ENCODE data around the gene KIF1C.

Gene KIF1C

DNA sequence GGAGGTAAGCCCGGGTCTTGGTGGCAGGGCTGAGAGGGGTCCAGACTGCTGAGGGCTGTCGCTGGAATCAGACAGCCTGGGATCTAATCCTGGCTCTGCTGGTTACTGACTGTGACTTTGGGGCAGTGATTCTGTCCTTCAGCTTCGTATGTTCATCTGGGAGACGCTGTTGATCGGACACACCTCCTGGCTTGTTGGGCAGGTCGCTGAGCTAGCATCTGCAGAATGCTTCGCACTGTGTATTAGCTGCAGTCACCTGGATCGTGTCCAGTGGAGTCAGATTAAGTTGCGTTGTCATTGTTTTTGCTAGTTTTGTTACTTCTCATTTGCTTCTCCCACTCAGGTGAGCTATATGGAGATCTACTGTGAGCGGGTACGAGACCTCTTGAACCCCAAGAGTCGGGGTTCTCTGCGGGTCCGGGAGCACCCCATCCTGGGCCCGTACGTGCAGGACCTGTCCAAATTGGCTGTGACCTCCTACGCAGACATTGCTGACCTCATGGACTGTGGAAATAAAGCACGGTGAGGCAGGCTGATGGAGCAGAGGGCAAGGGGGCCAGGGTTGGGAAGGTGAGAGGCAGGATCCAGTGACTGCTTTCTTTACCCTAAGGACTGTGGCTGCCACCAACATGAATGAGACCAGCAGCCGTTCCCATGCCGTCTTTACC is 4.5 kb downstream of the KIF1C start:
- Histone ChIP-seq H3K4me1 (ENCODE audit: control insufficient read depth, insufficient read depth, low read length) (peaks cover 11% of the 10 kb centered on the region), H3K4me3 (ENCODE audit: low read depth, low read length) (no peak overlapping the region), H3K9me3 (ENCODE audit: control insufficient read depth, insufficient read depth, low read depth, low read length) (no peaks in the 10 kb centered on the region), H3K27ac (ENCODE audit: extremely low read depth, low read depth, low read length) (no peak overlapping the region), H3K36me3 (ENCODE audit: control insufficient read depth in 2 of 2, insufficient read depth in 1 of 2, low read length in 2 of 2) (peaks cover 37 to 65% of the 10 kb centered on the region in 2 experiments)
- TF ChIP-seq ZNF664 (tag by site-specific recombination; IDR thresholded peaks at IDR 0.05) (no peak), ZBTB10 (tag by site-specific recombination; IDR thresholded peaks at IDR 0.05) (no peak), ZNF184 (tag by site-specific recombination; IDR thresholded peaks at IDR 0.05) (no peak), ZNF621 (tag by site-specific recombination; IDR thresholded peaks at IDR 0.05) (no peak), ZNF639 (tag by site-specific recombination; IDR thresholded peaks at IDR 0.05) (no peak), KLF8 (tag by site-specific recombination; IDR thresholded peaks at IDR 0.05) (no peak), ZNF335 (tag by site-specific recombination; conservative IDR thresholded peaks at IDR 0.05) (no peak), YY1 (tag by site-specific recombination; IDR thresholded peaks at IDR 0.05) (no peak), MYNN (tag by site-specific recombination; IDR thresholded peaks at IDR 0.05; ENCODE audit: borderline replicate concordance) (no peak), ZNF610 (tag by site-specific recombination; IDR thresholded peaks at IDR 0.05; ENCODE audit: borderline replicate concordance) (no peak), ZFP3 (tag by site-specific recombination; IDR thresholded peaks at IDR 0.05; ENCODE audit: low read depth) (no peak), KLF16 (tag by site-specific recombination; IDR thresholded peaks at IDR 0.05) (no peak), ZNF626 (tag by site-specific recombination; IDR thresholded peaks at IDR 0.05) (no peak)
- ChIA-PET CTCF (interaction anchor here (2.3 kb wide), 1 partner anchor 21 kb away, joined by 6 read pairs; no protein-coding TSS in a partner anchor), POLR2A (interaction anchor here (1.0 to 1.3 kb wide), 3 partner anchors 12 to 59 kb away, joined by 3 to 4 read pairs (median 4); partner anchors contain the start of gene CAMTA2)

DNA sequence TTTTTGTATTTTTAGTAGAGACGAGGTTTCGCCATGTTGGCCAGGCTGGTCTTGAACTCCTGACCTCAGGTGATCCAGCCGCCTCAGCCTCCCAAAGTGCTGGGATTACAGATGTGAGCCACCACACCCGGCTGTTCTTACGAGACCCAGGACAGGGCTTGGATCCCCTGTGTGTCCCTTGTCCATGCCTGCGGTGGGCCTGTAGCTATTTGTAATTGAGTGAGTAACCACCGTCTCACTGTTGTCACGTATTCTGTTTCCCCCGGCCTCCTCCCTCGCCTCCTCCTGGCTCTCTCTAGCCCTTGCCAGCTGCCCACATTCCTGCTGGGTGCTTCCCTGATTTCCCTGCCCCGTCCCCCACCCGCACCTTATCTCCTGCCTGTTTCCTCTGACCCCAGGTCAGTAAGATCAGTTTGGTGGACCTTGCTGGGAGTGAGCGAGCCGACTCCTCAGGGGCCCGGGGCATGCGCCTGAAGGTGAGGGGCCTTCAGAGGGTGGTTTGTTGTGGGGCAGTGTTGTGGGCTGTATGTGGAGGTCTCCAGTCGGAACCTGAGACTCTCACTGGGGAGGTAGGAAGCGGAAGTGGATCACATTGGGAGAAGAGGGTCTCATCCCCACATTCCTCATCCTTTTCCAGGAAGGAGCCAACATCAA is 5.6 kb downstream of the KIF1C start:
- H3K27ac ChIP-seq (ENCODE audit: extremely low read depth, low read depth, low read length) = no peak overlapping the region
- peaks cover 48 to 76% of the 10 kb centered on the region in 2 experiments for H3K36me3 ChIP-seq (ENCODE audit: control insufficient read depth in 2 of 2, insufficient read depth in 1 of 2, low read length in 2 of 2)
- ChIA-PET CTCF (interaction anchor here (0.5 to 2.3 kb wide), 3 partner anchors 23 to 59 kb away, joined by 3 to 6 read pairs (median 4); no protein-coding TSS in a partner anchor), POLR2A (interaction anchor here (1.0 to 1.3 kb wide), 2 partner anchors 16 to 60 kb away, joined by 3 to 4 read pairs; partner anchors contain the start of gene CAMTA2)
- H3K4me3 ChIP-seq (ENCODE audit: low read depth, low read length) = no peak overlapping the region
- no peak for TF ChIP-seq KLF9 (tag by site-specific recombination; IDR thresholded peaks at IDR 0.05; ENCODE audit: low read depth)
- no peak for TF ChIP-seq ZNF146 (tag by site-specific recombination; IDR thresholded peaks at IDR 0.05)
- no peak for TF ChIP-seq ZNF707 (tag by site-specific recombination; IDR thresholded peaks at IDR 0.05)
- H3K4me1 ChIP-seq (ENCODE audit: control insufficient read depth, insufficient read depth, low read length) = peaks cover 11% of the 10 kb centered on the region
- H3K9me3 ChIP-seq (ENCODE audit: control insufficient read depth, insufficient read depth, low read depth, low read length) = no peaks in the 10 kb centered on the region

DNA sequence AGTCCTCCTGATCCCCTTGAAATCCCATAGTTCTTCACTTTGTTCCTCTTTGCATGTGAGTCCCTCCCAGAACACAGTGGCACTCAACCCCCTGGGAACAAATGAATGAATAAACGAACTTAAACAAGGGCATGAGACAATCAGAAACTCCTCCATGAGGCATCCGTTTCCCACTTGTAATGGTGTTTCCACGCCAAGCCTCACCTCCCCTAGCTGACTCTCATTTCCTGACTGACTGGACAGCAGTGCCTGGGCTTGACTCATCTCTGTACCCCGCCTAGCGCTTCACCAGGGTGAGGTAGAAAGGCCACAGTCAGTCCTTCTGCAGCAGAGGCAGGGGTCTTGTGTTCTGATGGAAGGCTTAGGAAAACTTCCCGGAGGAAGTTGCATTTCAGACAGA is 14.2 kb downstream of the KIF1C start:
- ChIA-PET POLR2A (interaction anchor here (3.4 kb wide), 1 partner anchor 14 kb away, joined by 13 read pairs; the partner anchor contains the start of genes INCA1 and KIF1C), CTCF (no interaction called here)

More for the DNA sequence above, 14.2 kb downstream of the KIF1C start:
- TF ChIP-seq ZNF510 (tag by site-specific recombination; IDR thresholded peaks at IDR 0.05; ENCODE audit: insufficient replicate concordance) = no peak
- TF ChIP-seq GLI4 (tag by site-specific recombination; IDR thresholded peaks at IDR 0.05) = no peak
- no peak for TF ChIP-seq ZNF138 (tag by site-specific recombination; IDR thresholded peaks at IDR 0.05; ENCODE audit: borderline replicate concordance)
- TF ChIP-seq REPIN1 (tag by site-specific recombination; IDR thresholded peaks at IDR 0.05; ENCODE audit: low read depth) = no peak
- TF ChIP-seq ZNF747 (tag by site-specific recombination; IDR thresholded peaks at IDR 0.05) = no peak
- no peak for TF ChIP-seq ZNF654 (tag by site-specific recombination; IDR thresholded peaks at IDR 0.05; ENCODE audit: low read depth)
- no peak overlapping the region for H3K27ac ChIP-seq (ENCODE audit: extremely low read depth, low read depth, low read length)
- no peaks in the 10 kb centered on the region for H3K4me1 ChIP-seq (ENCODE audit: control insufficient read depth, insufficient read depth, low read length)
- no peaks in the 10 kb centered on the region for H3K9me3 ChIP-seq (ENCODE audit: control insufficient read depth, insufficient read depth, low read depth, low read length)
- H3K36me3 ChIP-seq (ENCODE audit: control insufficient read depth in 2 of 2, insufficient read depth in 1 of 2, low read length in 2 of 2) = peaks cover 47 to 79% of the 10 kb centered on the region in 2 experiments
- H3K4me3 ChIP-seq (ENCODE audit: low read depth, low read length) = no peak overlapping the region
